ENCODE results near the gene U2AF2.

Gene U2AF2

GRCh38 chr19:55700813-55701212, 46.0 kb downstream of the U2AF2 start (continued):
- no peak for TF ChIP-seq PRDM4 (tag by site-specific recombination; IDR thresholded peaks at IDR 0.05)
- no peak for TF ChIP-seq MZF1 (tag by site-specific recombination; IDR thresholded peaks at IDR 0.05; ENCODE audit: borderline replicate concordance)
- no peak for TF ChIP-seq ZBTB20 (tag by site-specific recombination; IDR thresholded peaks at IDR 0.05)
- no peak for TF ChIP-seq ZNF544 (tag by site-specific recombination; IDR thresholded peaks at IDR 0.05)

GRCh38 chr19:55702131-55702627, 47.3 kb downstream of the U2AF2 start:
- no peak for TF ChIP-seq KLF8 (tag by site-specific recombination; IDR thresholded peaks at IDR 0.05)
- no peak for TF ChIP-seq ZNF645 (tag by site-specific recombination; IDR thresholded peaks at IDR 0.05)
- TF ChIP-seq ZNF473 (tag by site-specific recombination; IDR thresholded peaks at IDR 0.05): no peak
- TF ChIP-seq PRDM1 (tag by site-specific recombination; IDR thresholded peaks at IDR 0.05): no peak
- no peak for TF ChIP-seq ZNF211 (tag by site-specific recombination; IDR thresholded peaks at IDR 0.05; ENCODE audit: low read depth)
- no peak for TF ChIP-seq ZNF175 (tag by site-specific recombination; IDR thresholded peaks at IDR 0.05)
- no peak for TF ChIP-seq ZNF639 (tag by site-specific recombination; IDR thresholded peaks at IDR 0.05)
- no peak for TF ChIP-seq GFI1B (tag by site-specific recombination; IDR thresholded peaks at IDR 0.05)
- no peak for TF ChIP-seq ZXDB (tag by site-specific recombination; IDR thresholded peaks at IDR 0.05)
- no peak for TF ChIP-seq ZNF423 (tag by site-specific recombination; IDR thresholded peaks at IDR 0.05)
- no peak for TF ChIP-seq BCL6B (tag by site-specific recombination; IDR thresholded peaks at IDR 0.05)
- ChIA-PET POLR2A (interaction anchor here (1.2 kb wide), 1 partner anchor 31 kb away, joined by 3 read pairs; no protein-coding TSS in a partner anchor), CTCF (interaction anchor here (0.7 kb wide), 1 partner anchor 14 kb away, joined by 3 read pairs; no protein-coding TSS in a partner anchor)

GRCh38 chr19:55703790-55704215, 49.0 kb downstream of the U2AF2 start:
- no peak overlapping the region for H3K4me3 ChIP-seq (ENCODE audit: low read depth, low read length)
- no peak overlapping the region for H3K27ac ChIP-seq (ENCODE audit: extremely low read depth, low read depth, low read length)
- no peak for TF ChIP-seq ZBTB6 (tag by site-specific recombination; IDR thresholded peaks at IDR 0.05)
- TF ChIP-seq ZNF433 (tag by site-specific recombination; IDR thresholded peaks at IDR 0.05; ENCODE audit: low read depth): no peak
- TF ChIP-seq ZNF521 (tag by site-specific recombination; IDR thresholded peaks at IDR 0.05): no peak
- peak; percentile 46; the same call in 1 of the 2 replicates for TF ChIP-seq CTCF (tag by site-specific recombination; IDR thresholded peaks at IDR 0.05)
- H3K4me1 ChIP-seq (ENCODE audit: control insufficient read depth, insufficient read depth, low read length): no peaks in the 10 kb centered on the region
- POLR2A ChIA-PET: no interaction called here
- CTCF ChIA-PET: interaction anchor here (0.6 to 1.5 kb wide), 5 partner anchors 11 to 164 kb away, joined by 3 to 4 read pairs (median 3); no protein-coding TSS in a partner anchor
- H3K9me3 ChIP-seq (ENCODE audit: control insufficient read depth, insufficient read depth, low read depth, low read length): no peaks in the 10 kb centered on the region
- H3K36me3 ChIP-seq (ENCODE audit: control insufficient read depth in 2 of 2, insufficient read depth in 1 of 2, low read length in 2 of 2): peaks cover 8 to 31% of the 10 kb centered on the region in 2 experiments

More at GRCh38 chr19:55702131-55702627, 47.3 kb downstream of the U2AF2 start:
- no peaks in the 10 kb centered on the region for H3K9me3 ChIP-seq (ENCODE audit: control insufficient read depth, insufficient read depth, low read depth, low read length)
- no peak overlapping the region for H3K27ac ChIP-seq (ENCODE audit: extremely low read depth, low read depth, low read length)
- no peak overlapping the region for H3K4me3 ChIP-seq (ENCODE audit: low read depth, low read length)
- peaks cover 12 to 43% of the 10 kb centered on the region in 2 experiments for H3K36me3 ChIP-seq (ENCODE audit: control insufficient read depth in 2 of 2, insufficient read depth in 1 of 2, low read length in 2 of 2)
- H3K4me1 ChIP-seq (ENCODE audit: control insufficient read depth, insufficient read depth, low read length): no peaks in the 10 kb centered on the region

Data from HEK293 (cell line).